Astrocyte (in vitro differentiated cells and primary cell): Measurements from ENCODE around the gene KRTAP5-6. TPM values are rescaled to one million over a fixed set of nuclear protein-coding genes. Genes with fewer than 3 reads are reported as not detected.

Source experiments
- DNase-seq: peaks from one replicate; pipeline ENCODE4 v3.0.0-alpha.2; 2010; ENCODE audit warnings: low read depth
- FAIRE-seq: peaks from 2 replicates; lab custom pipeline; 2011; peaks lifted over from hg19 to GRCh38; lab: Jason Lieb, UNC
- H2AFZ ChIP-seq: 2 replicates; pipeline ENCODE4 v1.6.0; 2012; ENCODE audit warnings: low read depth, low read length, inconsistent platforms
- H3K27ac ChIP-seq: 2 replicates; pipeline ENCODE4 v1.5.1; 2011; ENCODE audit warnings: low read depth, low read length, inconsistent platforms
- H3K27me3 ChIP-seq: 2 replicates; pipeline ENCODE4 v1.6.0; 2011; ENCODE audit warnings: low read length, inconsistent platforms; ENCODE audit not compliant: insufficient read depth
- H3K36me3 ChIP-seq: 2 replicates; pipeline ENCODE4 v1.5.1; 2011; ENCODE audit warnings: low read length, inconsistent platforms; ENCODE audit not compliant: insufficient read depth
- H3K4me1 ChIP-seq: 2 replicates; pipeline ENCODE4 v1.5.1; 2011; ENCODE audit warnings: low read length, inconsistent platforms; ENCODE audit not compliant: insufficient read depth
- H3K4me2 ChIP-seq: 2 replicates; pipeline ENCODE4 v1.6.0; 2012; ENCODE audit warnings: low read length, inconsistent platforms
- H3K4me3 ChIP-seq: 2 replicates; pipeline ENCODE4 v1.5.1; 2011; ENCODE audit warnings: low read depth, mild to moderate bottlenecking, low read length, inconsistent platforms; ENCODE audit not compliant: insufficient read depth
- H3K79me2 ChIP-seq: 2 replicates; pipeline ENCODE4 v1.6.0; 2012; ENCODE audit warnings: mild to moderate bottlenecking, low read length, inconsistent platforms; ENCODE audit not compliant: insufficient read depth
- H3K9ac ChIP-seq: 2 replicates; pipeline ENCODE4 v1.6.0; 2012; ENCODE audit warnings: mild to moderate bottlenecking, low read length, inconsistent platforms
- H3K9me3 ChIP-seq: 2 replicates; pipeline ENCODE4 v1.5.1; 2012; ENCODE audit warnings: low read depth, mild to moderate bottlenecking, low read length, inconsistent platforms; ENCODE audit not compliant: insufficient read depth
- H4K20me1 ChIP-seq: 2 replicates; pipeline ENCODE4 v1.6.0; 2012; ENCODE audit warnings: low read length, inconsistent platforms; ENCODE audit not compliant: insufficient read depth
- H3K27ac Mint-ChIP-seq: one replicate; pipeline ENCODE4 v1.8.0; 2021; ENCODE audit warnings: mild to moderate bottlenecking, mixed read lengths; ENCODE audit not compliant: unreplicated experiment
- H3K27me3 Mint-ChIP-seq: one replicate; pipeline ENCODE4 v1.8.0; 2021; ENCODE audit warnings: low read depth, mixed read lengths; ENCODE audit not compliant: unreplicated experiment
- H3K36me3 Mint-ChIP-seq: one replicate; pipeline ENCODE4 v1.8.0; 2021; ENCODE audit warnings: low read depth, mixed read lengths; ENCODE audit not compliant: unreplicated experiment
- H3K4me1 Mint-ChIP-seq: one replicate; pipeline ENCODE4 v1.8.0; 2021; ENCODE audit warnings: low read depth, mixed read lengths; ENCODE audit not compliant: unreplicated experiment
- H3K4me3 Mint-ChIP-seq: one replicate; pipeline ENCODE4 v1.8.0; 2021; ENCODE audit warnings: mild to moderate bottlenecking, moderate library complexity, mixed read lengths; ENCODE audit not compliant: unreplicated experiment
- H3K9me3 Mint-ChIP-seq: one replicate; pipeline ENCODE4 v1.8.0; 2021; ENCODE audit warnings: mild to moderate bottlenecking, mixed read lengths; ENCODE audit not compliant: unreplicated experiment
- EZH2 ChIP-seq: IDR thresholded peaks from 2 replicates; pipeline ENCODE4 v1.6.1; 2012; ENCODE audit warnings: mild to moderate bottlenecking, low read length, inconsistent platforms; ENCODE audit not compliant: insufficient read depth
- total RNA-seq: library from RNA; stranded (reverse); gene quantifications from 2 replicates; pipeline ENCODE4 v1.2.1, GENCODE V29; 2021
- TF ChIP-seq, protein P1 (sequence below): IDR thresholded peaks from 2 replicates; pipeline ENCODE4 v1.5.1; 2011; ENCODE audit warnings: low read depth, mild to moderate bottlenecking, inconsistent platforms, low read length, moderate library complexity; ENCODE audit not compliant: insufficient read depth

The KRTAP5-6 gene
- total RNA-seq, 1 donor from 2014 or later, result not detected

DNA sequence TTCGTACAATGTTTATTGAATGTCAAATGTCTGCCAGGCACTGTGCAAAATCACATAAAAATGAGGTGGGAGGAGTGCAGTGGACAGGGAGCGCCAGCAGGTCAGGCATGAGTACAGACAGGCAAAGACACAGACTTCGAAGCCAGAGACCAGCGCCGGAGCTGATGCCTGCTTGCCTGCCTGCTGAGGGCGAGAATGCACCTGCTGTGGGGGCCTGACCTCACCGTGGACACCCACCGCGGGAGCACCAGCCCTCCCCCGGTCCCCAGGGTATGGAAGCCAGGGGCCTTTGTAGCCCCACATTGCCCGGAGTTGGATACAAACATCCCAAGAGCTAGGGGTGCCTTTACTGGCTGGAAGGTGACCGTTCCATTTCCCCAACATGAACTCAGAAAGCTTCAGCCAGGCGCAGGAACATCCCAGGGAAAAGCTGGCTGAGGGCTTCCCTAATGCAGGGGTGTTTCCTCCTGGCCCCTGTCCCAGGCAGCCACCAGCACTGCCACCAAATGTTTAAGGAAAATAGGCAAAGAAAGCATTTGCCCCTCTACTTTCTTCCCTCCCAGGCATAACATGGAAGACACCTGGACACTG is 35.5 kb downstream of the KRTAP5-6 start:
- Mint-ChIP-seq H3K4me1 (no peaks in the 10 kb centered on the region), H3K4me3 (no peak overlapping the region), H3K27me3 (peaks cover 85% of the 10 kb centered on the region), H3K9me3 (peaks cover 15% of the 10 kb centered on the region), H3K36me3 (peaks cover 2% of the 10 kb centered on the region), H3K27ac (no peak overlapping the region)
- no peak overlapping the region for H2AFZ ChIP-seq
- no peaks in the 10 kb centered on the region for H3K36me3 ChIP-seq
- H3K4me1 ChIP-seq, result no peaks in the 10 kb centered on the region
- peaks cover 13% of the 10 kb centered on the region for H3K27me3 ChIP-seq
- H3K9ac ChIP-seq, result no peak overlapping the region
- TF ChIP-seq EZH2, result no peak
- TF ChIP-seq, protein P1, sequence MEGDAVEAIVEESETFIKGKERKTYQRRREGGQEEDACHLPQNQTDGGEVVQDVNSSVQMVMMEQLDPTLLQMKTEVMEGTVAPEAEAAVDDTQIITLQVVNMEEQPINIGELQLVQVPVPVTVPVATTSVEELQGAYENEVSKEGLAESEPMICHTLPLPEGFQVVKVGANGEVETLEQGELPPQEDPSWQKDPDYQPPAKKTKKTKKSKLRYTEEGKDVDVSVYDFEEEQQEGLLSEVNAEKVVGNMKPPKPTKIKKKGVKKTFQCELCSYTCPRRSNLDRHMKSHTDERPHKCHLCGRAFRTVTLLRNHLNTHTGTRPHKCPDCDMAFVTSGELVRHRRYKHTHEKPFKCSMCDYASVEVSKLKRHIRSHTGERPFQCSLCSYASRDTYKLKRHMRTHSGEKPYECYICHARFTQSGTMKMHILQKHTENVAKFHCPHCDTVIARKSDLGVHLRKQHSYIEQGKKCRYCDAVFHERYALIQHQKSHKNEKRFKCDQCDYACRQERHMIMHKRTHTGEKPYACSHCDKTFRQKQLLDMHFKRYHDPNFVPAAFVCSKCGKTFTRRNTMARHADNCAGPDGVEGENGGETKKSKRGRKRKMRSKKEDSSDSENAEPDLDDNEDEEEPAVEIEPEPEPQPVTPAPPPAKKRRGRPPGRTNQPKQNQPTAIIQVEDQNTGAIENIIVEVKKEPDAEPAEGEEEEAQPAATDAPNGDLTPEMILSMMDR, result no peak
- peaks cover 17% of the 10 kb centered on the region for H3K9me3 ChIP-seq
- FAIRE-seq, result no peak
- no peaks in the 10 kb centered on the region for H4K20me1 ChIP-seq
- H3K79me2 ChIP-seq, result no peaks in the 10 kb centered on the region
- H3K4me3 ChIP-seq, result no peak overlapping the region
- H3K4me2 ChIP-seq, result no peak overlapping the region
- no peak for DNase-seq
- H3K27ac ChIP-seq, result no peak overlapping the region

DNA sequence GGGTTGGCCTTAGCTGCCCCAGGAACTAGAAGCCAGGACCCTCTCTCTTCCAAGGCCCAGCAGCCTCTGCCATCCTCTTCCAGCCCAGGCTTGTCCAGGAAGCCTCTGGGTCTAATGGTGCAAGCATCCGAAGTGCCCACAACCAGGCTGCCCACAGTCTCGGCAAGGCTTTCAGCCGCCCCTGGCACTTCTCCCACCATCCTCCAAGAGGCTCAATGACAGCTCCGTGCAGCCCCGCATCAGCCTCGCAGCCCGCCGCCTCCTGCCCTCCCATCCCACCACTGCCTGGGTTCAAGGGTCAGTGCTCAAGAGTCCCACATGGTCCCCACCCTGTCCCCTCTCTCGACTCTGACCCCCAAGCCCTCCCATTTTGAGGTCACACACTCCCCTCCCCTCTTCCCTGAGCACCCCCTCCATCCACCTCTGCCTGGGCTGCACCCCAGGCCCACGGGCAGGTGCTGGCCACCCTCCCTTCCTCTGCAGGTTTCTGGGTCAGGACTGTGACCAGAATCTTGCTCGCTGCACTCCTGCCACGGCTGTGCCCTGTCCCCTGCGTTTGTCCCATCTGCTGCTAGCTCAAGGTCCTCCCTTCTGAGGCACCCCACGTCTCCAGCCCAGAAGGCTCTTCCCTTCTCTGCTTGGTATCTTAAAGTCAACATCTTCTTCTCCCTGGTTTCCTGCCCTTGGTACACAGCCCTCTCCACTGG is 36.2 kb downstream of the KRTAP5-6 start:
- H3K9me3 ChIP-seq, result peaks cover 18% of the 10 kb centered on the region
- peaks cover 13% of the 10 kb centered on the region for H3K27me3 ChIP-seq
- DNase-seq (no peak), FAIRE-seq (no peak)
- Mint-ChIP-seq H3K27ac (no peak overlapping the region), H3K4me1 (no peaks in the 10 kb centered on the region), H3K9me3 (peaks cover 20% of the 10 kb centered on the region), H3K4me3 (no peak overlapping the region), H3K27me3 (peaks cover 84% of the 10 kb centered on the region), H3K36me3 (peaks cover 2% of the 10 kb centered on the region)
- H3K79me2 ChIP-seq, result no peaks in the 10 kb centered on the region
- H3K9ac ChIP-seq, result no peak overlapping the region
- no peak for TF ChIP-seq EZH2
- TF ChIP-seq, protein P1, result no peak
- H4K20me1 ChIP-seq, result no peaks in the 10 kb centered on the region
- H3K4me2 ChIP-seq, result no peak overlapping the region
- H3K36me3 ChIP-seq, result no peaks in the 10 kb centered on the region
- H3K27ac ChIP-seq, result no peak overlapping the region
- H2AFZ ChIP-seq, result no peak overlapping the region
- H3K4me1 ChIP-seq, result no peaks in the 10 kb centered on the region
- no peak overlapping the region for H3K4me3 ChIP-seq
